ENCODE results near the gene ZC3H10. TPM values are rescaled to one million over a fixed set of nuclear protein-coding genes. Genes with fewer than 3 reads are reported as not detected.

Gene ZC3H10
- polyA plus RNA-seq, 1 donor from 2014 or later = 6.7 TPM

DNA sequence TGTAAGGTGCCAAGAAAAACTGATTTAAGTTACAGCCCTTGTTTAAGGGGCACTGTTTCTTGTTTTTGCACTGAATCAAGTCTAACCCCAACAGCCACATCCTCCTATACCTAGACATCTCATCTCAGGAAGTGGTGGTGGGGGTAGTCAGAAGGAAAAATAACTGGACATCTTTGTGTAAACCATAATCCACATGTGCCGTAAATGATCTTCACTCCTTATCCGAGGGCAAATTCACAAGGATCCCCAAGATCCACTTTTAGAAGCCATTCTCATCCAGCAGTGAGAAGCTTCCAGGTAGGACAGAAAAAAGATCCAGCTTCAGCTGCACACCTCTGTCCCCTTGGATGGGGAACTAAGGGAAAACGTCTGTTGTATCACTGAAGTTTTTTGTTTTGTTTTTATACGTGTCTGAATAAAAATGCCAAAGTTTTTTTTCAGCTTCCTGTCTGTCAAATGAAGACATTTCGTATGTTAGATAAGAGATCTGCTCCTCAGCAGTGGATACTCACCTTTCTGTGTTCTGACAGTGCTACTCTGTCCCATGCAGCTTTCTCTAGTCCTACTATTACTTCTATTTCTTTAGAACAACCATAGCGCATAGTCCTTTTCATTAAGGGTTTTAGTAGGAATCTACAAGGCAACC, 14.9 kb upstream of the ZC3H10 start:
- Histone ChIP-seq H3K9ac (ENCODE audit: low read length) (peak overlapping the region; percentile 86), H3K36me3 (ENCODE audit: insufficient read depth, low read length) (no peaks in the 10 kb centered on the region), H3K27ac (ENCODE audit: low read length) (peak overlapping the region; percentile 85), H3K79me2 (replicated peaks; ENCODE audit: insufficient read depth, low read length) (peaks cover 24% of the 10 kb centered on the region), H3K27me3 (ENCODE audit: insufficient read depth, low read depth, low read length) (no peaks in the 10 kb centered on the region), H3K9me2 (ENCODE audit: insufficient read depth, low read length) (no peaks in the 10 kb centered on the region), H4K20me1 (ENCODE audit: insufficient read depth) (no peaks in the 10 kb centered on the region), H3K4me3 (ENCODE audit: low read length) (peak overlapping the region; percentile 97), H3K9me3 (ENCODE audit: low read length) (no peaks in the 10 kb centered on the region), H2AFZ (ENCODE audit: low read depth, low read length) (peak overlapping the region; percentile 35), H3K4me2 (ENCODE audit: low read length) (peak overlapping the region; percentile 46), H3F3A (ENCODE audit: insufficient read depth, low read length, poor library complexity, severe bottlenecking) (no peaks in the 10 kb centered on the region)
- TF ChIP-seq RAD21 (conservative IDR thresholded peaks at IDR 0.05) (no peak), SMC3 (conservative IDR thresholded peaks at IDR 0.05; ENCODE audit: poor library complexity) (no peak), POLR2AphosphoS5 (IDR thresholded peaks at IDR 0.05) (no peak), EZH2 (IDR thresholded peaks at IDR 0.05; ENCODE audit: borderline replicate concordance, insufficient read depth, low read length, poor library complexity, severe bottlenecking) (no peak)
- TF ChIP-seq, protein P1, sequence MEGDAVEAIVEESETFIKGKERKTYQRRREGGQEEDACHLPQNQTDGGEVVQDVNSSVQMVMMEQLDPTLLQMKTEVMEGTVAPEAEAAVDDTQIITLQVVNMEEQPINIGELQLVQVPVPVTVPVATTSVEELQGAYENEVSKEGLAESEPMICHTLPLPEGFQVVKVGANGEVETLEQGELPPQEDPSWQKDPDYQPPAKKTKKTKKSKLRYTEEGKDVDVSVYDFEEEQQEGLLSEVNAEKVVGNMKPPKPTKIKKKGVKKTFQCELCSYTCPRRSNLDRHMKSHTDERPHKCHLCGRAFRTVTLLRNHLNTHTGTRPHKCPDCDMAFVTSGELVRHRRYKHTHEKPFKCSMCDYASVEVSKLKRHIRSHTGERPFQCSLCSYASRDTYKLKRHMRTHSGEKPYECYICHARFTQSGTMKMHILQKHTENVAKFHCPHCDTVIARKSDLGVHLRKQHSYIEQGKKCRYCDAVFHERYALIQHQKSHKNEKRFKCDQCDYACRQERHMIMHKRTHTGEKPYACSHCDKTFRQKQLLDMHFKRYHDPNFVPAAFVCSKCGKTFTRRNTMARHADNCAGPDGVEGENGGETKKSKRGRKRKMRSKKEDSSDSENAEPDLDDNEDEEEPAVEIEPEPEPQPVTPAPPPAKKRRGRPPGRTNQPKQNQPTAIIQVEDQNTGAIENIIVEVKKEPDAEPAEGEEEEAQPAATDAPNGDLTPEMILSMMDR (IDR thresholded peaks at IDR 0.05; ENCODE audit: poor library complexity, severe bottlenecking) = no peak
- TF ChIP-seq, protein P2, sequence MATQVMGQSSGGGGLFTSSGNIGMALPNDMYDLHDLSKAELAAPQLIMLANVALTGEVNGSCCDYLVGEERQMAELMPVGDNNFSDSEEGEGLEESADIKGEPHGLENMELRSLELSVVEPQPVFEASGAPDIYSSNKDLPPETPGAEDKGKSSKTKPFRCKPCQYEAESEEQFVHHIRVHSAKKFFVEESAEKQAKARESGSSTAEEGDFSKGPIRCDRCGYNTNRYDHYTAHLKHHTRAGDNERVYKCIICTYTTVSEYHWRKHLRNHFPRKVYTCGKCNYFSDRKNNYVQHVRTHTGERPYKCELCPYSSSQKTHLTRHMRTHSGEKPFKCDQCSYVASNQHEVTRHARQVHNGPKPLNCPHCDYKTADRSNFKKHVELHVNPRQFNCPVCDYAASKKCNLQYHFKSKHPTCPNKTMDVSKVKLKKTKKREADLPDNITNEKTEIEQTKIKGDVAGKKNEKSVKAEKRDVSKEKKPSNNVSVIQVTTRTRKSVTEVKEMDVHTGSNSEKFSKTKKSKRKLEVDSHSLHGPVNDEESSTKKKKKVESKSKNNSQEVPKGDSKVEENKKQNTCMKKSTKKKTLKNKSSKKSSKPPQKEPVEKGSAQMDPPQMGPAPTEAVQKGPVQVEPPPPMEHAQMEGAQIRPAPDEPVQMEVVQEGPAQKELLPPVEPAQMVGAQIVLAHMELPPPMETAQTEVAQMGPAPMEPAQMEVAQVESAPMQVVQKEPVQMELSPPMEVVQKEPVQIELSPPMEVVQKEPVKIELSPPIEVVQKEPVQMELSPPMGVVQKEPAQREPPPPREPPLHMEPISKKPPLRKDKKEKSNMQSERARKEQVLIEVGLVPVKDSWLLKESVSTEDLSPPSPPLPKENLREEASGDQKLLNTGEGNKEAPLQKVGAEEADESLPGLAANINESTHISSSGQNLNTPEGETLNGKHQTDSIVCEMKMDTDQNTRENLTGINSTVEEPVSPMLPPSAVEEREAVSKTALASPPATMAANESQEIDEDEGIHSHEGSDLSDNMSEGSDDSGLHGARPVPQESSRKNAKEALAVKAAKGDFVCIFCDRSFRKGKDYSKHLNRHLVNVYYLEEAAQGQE (IDR thresholded peaks at IDR 0.05; ENCODE audit: borderline replicate concordance) = no peak

DNA sequence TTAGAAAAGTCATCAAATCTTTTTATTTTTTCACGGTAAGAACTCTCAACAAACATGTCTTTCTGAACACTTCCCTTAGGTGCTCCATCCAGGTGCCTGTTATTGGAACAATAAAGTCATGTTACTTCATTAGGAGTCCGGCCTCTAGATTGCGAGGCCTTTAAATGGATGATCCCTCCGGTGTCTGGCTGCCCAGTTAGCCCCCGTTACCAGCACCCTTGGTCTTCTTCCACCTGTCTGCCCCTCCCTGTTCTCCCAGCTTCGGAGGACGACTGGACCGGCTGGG, 14.3 kb upstream of the ZC3H10 start:
- H3K9me3 ChIP-seq (ENCODE audit: low read length) = no peaks in the 10 kb centered on the region
- H3K4me3 ChIP-seq (ENCODE audit: low read length) = peak overlapping the region; percentile 97
- H3K9me2 ChIP-seq (ENCODE audit: insufficient read depth, low read length) = no peaks in the 10 kb centered on the region
- peaks cover 24% of the 10 kb centered on the region for H3K79me2 ChIP-seq (replicated peaks; ENCODE audit: insufficient read depth, low read length)
- peak overlapping the region; percentile 46 for H3K4me2 ChIP-seq (ENCODE audit: low read length)
- H3K27ac ChIP-seq (ENCODE audit: low read length) = peak overlapping the region; percentile 85
- H2AFZ ChIP-seq (ENCODE audit: low read depth, low read length) = peak overlapping the region; percentile 35
- no peaks in the 10 kb centered on the region for H3K27me3 ChIP-seq (ENCODE audit: insufficient read depth, low read depth, low read length)
- H3K36me3 ChIP-seq (ENCODE audit: insufficient read depth, low read length) = no peaks in the 10 kb centered on the region
- H3F3A ChIP-seq (ENCODE audit: insufficient read depth, low read length, poor library complexity, severe bottlenecking) = no peaks in the 10 kb centered on the region
- H4K20me1 ChIP-seq (ENCODE audit: insufficient read depth) = no peaks in the 10 kb centered on the region
- H3K9ac ChIP-seq (ENCODE audit: low read length) = peak overlapping the region; percentile 86
- TF ChIP-seq MXI1 (conservative IDR thresholded peaks at IDR 0.05; ENCODE audit: poor library complexity, severe bottlenecking) (no peak), TAF1 (IDR thresholded peaks at IDR 0.05; ENCODE audit: low read depth) (no peak), RAD21 (conservative IDR thresholded peaks at IDR 0.05) (no peak), SMC3 (conservative IDR thresholded peaks at IDR 0.05; ENCODE audit: poor library complexity) (no peak), EZH2 (IDR thresholded peaks at IDR 0.05; ENCODE audit: borderline replicate concordance, insufficient read depth, low read length, poor library complexity, severe bottlenecking) (no peak), POLR2AphosphoS5 (IDR thresholded peaks at IDR 0.05) (no peak), EP300 (conservative IDR thresholded peaks at IDR 0.05; ENCODE audit: poor library complexity, severe bottlenecking) (no peak)
- TF ChIP-seq, protein P2 (IDR thresholded peaks at IDR 0.05; ENCODE audit: borderline replicate concordance) = no peak
- TF ChIP-seq, protein P1 (IDR thresholded peaks at IDR 0.05; ENCODE audit: poor library complexity, severe bottlenecking) = no peak

Measured in neural cell (in vitro differentiated cells).